Measurements from ENCODE around the gene FRMD4A.

DNA sequence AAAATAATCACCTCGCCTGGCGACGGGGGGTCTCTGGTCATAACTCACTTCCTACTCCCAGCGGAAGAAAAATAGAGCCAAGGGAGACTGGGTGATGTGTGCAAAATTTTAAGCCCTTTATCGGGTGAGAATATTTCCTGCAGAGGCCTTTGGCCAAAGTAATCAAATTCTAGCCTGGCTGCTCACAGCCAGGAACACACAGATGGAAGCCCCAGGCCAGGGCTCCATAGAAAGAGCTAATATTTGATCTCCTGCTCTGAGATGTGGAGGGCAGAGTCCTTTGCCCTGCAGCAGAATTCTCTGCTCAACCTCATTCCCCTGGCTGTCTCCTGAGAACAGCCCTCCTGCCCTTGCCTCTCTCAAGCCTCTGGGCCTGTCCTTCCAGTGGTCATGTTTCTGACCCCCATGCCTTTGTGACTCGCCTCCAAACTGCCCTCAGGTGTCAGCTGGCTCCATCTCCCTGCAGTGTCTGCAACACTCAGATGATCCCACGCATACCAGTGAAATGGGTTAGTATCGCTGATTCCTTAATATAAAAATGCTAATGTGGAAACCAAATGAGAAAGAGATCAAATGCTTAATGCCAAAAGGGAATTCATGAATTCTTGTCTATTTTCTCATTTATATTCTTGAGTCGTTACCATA is 34.5 kb downstream of the FRMD4A start:
- no peak for TF ChIP-seq SMC3 (IDR thresholded peaks at IDR 0.05; ENCODE audit: low read depth, low read length)
- TF ChIP-seq, protein P1, sequence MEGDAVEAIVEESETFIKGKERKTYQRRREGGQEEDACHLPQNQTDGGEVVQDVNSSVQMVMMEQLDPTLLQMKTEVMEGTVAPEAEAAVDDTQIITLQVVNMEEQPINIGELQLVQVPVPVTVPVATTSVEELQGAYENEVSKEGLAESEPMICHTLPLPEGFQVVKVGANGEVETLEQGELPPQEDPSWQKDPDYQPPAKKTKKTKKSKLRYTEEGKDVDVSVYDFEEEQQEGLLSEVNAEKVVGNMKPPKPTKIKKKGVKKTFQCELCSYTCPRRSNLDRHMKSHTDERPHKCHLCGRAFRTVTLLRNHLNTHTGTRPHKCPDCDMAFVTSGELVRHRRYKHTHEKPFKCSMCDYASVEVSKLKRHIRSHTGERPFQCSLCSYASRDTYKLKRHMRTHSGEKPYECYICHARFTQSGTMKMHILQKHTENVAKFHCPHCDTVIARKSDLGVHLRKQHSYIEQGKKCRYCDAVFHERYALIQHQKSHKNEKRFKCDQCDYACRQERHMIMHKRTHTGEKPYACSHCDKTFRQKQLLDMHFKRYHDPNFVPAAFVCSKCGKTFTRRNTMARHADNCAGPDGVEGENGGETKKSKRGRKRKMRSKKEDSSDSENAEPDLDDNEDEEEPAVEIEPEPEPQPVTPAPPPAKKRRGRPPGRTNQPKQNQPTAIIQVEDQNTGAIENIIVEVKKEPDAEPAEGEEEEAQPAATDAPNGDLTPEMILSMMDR (IDR thresholded peaks at IDR 0.05) = no peak
- TF ChIP-seq YY1 (IDR thresholded peaks at IDR 0.05; ENCODE audit: low read depth) = no peak
- TF ChIP-seq EZH2phosphoT487 (IDR thresholded peaks at IDR 0.05; ENCODE audit: borderline replicate concordance, low read depth) = no peak
- no peak for TF ChIP-seq RXRA (IDR thresholded peaks at IDR 0.05; ENCODE audit: borderline replicate concordance, low read depth)
- TF ChIP-seq TCF12 (IDR thresholded peaks at IDR 0.05) = no peak
